Testis (tissue), 3 donors: ENCODE data around the gene HOTAIR. TPM values are rescaled to one million over a fixed set of nuclear protein-coding genes. Genes with fewer than 3 reads are reported as not detected.
A peak's percentile ranks its signal among the peaks of the same experiment; 100 is the strongest.

Source experiments
- DNase-seq: peaks from one replicate; pipeline ENCODE4 v3.0.0-alpha.2; 2019
- H3K27ac ChIP-seq, 2 donors: fragments of 200-600 bp; sonication (generic); one replicate each; pipeline ENCODE4 v1.5.1; 2019
- H3K27me3 ChIP-seq: fragments of 200-600 bp; sonication (generic); one replicate; pipeline ENCODE4 v1.5.1; 2019
- H3K36me3 ChIP-seq: fragments of 200-600 bp; sonication (generic); one replicate; pipeline ENCODE4 v1.5.1; 2017; ENCODE audit warnings: low read depth; ENCODE audit errors: missing control alignments
- H3K4me1 ChIP-seq: fragments of 200-600 bp; sonication (generic); one replicate; pipeline ENCODE4 v1.5.1; 2019
- H3K4me3 ChIP-seq, 2 donors: fragments of 200-600 bp; sonication (generic); one replicate each; pipeline ENCODE4 v1.5.1; 2017 to 2019
- H3K9me3 ChIP-seq: fragments of 200-600 bp; sonication (generic); one replicate; pipeline ENCODE4 v1.5.1; 2017
- POLR2A ChIP-seq: fragments of 450-650 bp; IDR thresholded peaks from one replicate; pipeline ENCODE4 v1.6.1; 2017; ENCODE audit warnings: antibody characterized with exemption, mild to moderate bottlenecking, moderate library complexity
- WGBS, 2 donors: methylation state at CpG; one replicate each; pipeline ENCODE4 v1.1.5; 2018; 5-methylcytosine and 5-hydroxymethylcytosine counted together
- intact Hi-C: fragments of 100-400 bp; cut with DNase I; formaldehyde crosslinking; loops from one replicate; pipeline ENCODE4 v1.15.1; 2023; ENCODE audit warnings: low total_unique reads
- polyA plus RNA-seq: library from polyadenylated mRNA; stranded (reverse); fragments of 350-450 nt; fragmentation: Illumina TruSeq; extraction: RNeasy Lipid Tissue Mini Kit (QIAGEN cat#74804); gene quantifications from one replicate; pipeline ENCODE4 v1.2.3, GENCODE V29; 2014; ENCODE audit warnings: low read depth, low replicate concordance; ENCODE audit not compliant: insufficient read depth
- total RNA-seq, 2 donors: library from RNA; depleted of rRNA; stranded (reverse); fragments of >200 nt; gene quantifications; one replicate each; pipeline ENCODE4 v1.2.3, GENCODE V29; 2016
- TF ChIP-seq, protein P1 (sequence below), 3 experiments: fragments of 450-650 bp in 2 of 3; fragments of 200-600 bp in 1 of 3; sonication (generic) in 1 of 3; IDR thresholded peaks; one replicate each; pipeline ENCODE4 v1.5.1; 2016 to 2019; ENCODE audit warnings: antibody characterized with exemption in 3 of 3, mild to moderate bottlenecking in 2 of 3, moderate library complexity in 1 of 3

The HOTAIR gene
- total and polyA plus RNA-seq, 3 donors from 2014 or later, result 3.1 to 8.6 (median 3.4) TPM

- Histone ChIP-seq H3K4me3 (no peak overlapping the region), H3K9me3 (no peaks in the 10 kb centered on the region), H3K36me3 (no peaks in the 10 kb centered on the region), H3K4me1 (peaks cover 19% of the 10 kb centered on the region), H3K27me3 (no peaks in the 10 kb centered on the region), H3K27ac (no peak overlapping the region)
- WGBS, 2 donors, result 38 to 49% methylated on average over 5 of the region's 5 CpGs
- no peak for TF ChIP-seq POLR2A
- TF ChIP-seq, protein P1, sequence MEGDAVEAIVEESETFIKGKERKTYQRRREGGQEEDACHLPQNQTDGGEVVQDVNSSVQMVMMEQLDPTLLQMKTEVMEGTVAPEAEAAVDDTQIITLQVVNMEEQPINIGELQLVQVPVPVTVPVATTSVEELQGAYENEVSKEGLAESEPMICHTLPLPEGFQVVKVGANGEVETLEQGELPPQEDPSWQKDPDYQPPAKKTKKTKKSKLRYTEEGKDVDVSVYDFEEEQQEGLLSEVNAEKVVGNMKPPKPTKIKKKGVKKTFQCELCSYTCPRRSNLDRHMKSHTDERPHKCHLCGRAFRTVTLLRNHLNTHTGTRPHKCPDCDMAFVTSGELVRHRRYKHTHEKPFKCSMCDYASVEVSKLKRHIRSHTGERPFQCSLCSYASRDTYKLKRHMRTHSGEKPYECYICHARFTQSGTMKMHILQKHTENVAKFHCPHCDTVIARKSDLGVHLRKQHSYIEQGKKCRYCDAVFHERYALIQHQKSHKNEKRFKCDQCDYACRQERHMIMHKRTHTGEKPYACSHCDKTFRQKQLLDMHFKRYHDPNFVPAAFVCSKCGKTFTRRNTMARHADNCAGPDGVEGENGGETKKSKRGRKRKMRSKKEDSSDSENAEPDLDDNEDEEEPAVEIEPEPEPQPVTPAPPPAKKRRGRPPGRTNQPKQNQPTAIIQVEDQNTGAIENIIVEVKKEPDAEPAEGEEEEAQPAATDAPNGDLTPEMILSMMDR (IDR thresholded peaks at IDR 0.05), result no peak
- intact Hi-C loops, result loop anchor here (5.0 to 10.0 kb wide), 2 partner anchors 214 kb away; no protein-coding TSS in a partner anchor
- no peak for DNase-seq
Observed at GRCh38 chr12:53988541-53989226, 13.9 kb upstream of the HOTAIR start.

GRCh38 chr12:53987787-53988230 lies 13.1 kb upstream of the HOTAIR start:
- WGBS, 2 donors, result 52 to 56% methylated on average over 4 of the region's 4 CpGs
- TF ChIP-seq, protein P1 (IDR thresholded peaks at IDR 0.05), result no peak
- intact Hi-C loops, result loop anchor here (5.0 to 10.0 kb wide), 2 partner anchors 213 to 214 kb away; no protein-coding TSS in a partner anchor
- no peak overlapping the region for H3K27ac ChIP-seq
- H3K27me3 ChIP-seq, result no peaks in the 10 kb centered on the region
- H3K36me3 ChIP-seq, result no peaks in the 10 kb centered on the region
- H3K4me1 ChIP-seq, result peaks cover 19% of the 10 kb centered on the region
- no peak overlapping the region for H3K4me3 ChIP-seq
- no peak for DNase-seq
- no peaks in the 10 kb centered on the region for H3K9me3 ChIP-seq

DNA sequence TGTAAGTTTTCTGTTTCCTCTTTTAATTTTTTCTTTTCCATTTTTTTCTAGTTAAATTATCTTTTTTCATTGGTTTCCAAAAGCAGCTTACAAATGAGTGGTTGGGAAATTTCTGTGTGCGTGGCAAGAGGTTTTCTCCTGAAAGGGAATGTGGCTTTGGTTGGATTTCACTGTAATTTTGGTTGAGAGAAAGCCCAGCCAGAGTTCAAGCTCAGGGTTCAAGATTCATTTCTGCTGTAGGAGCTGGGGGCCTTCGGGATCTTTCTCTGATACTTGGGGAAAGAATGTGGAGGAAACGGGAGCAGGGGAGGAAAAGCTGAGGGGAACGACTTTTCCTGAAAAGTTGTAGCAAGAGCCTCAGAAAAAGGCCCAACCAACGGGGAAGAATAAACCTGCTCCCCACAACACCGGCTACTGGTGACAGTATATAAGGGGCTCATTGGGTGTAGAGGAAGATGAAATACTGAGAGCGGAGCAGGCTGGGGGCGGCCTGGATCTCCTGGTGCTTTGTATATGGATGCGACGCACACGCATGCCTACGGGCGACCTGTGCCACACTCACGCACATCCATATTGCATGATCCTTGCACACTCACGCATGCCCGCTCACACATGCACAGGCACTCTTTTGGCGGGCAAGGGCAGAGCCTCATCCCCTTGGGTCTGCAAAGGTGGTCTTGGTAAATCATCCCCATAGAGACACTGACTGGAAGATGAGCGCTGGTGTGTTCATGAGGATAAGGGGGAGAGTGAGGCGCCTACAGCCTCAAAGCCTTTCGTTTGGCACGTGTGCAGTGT lies 12.1 kb upstream of the HOTAIR start:
- Histone ChIP-seq H3K27me3 (no peaks in the 10 kb centered on the region), H3K9me3 (no peaks in the 10 kb centered on the region), H3K4me3 (no peak overlapping the region), H3K4me1 (peaks cover 19% of the 10 kb centered on the region), H3K27ac (no peak overlapping the region), H3K36me3 (no peaks in the 10 kb centered on the region)
- TF ChIP-seq, protein P1 (IDR thresholded peaks at IDR 0.05), result no peak
- TF ChIP-seq POLR2A, result no peak
- WGBS, 2 donors, result 54 to 69% methylated on average over 21 of the region's 21 CpGs
- DNase-seq, result no peak
- intact Hi-C loops, result loop anchor here (5.0 to 10.0 kb wide), 2 partner anchors 212 to 215 kb away; no protein-coding TSS in a partner anchor

GRCh38 chr12:53985994-53986685 lies 11.4 kb upstream of the HOTAIR start:
- no peaks in the 10 kb centered on the region for H3K27me3 ChIP-seq
- intact Hi-C loops, result loop anchor here (5.0 to 10.0 kb wide), 2 partner anchors 211 to 216 kb away; no protein-coding TSS in a partner anchor
- H3K36me3 ChIP-seq, result no peaks in the 10 kb centered on the region
- WGBS, 2 donors, result 15 to 29% methylated on average over 15 to 50 of the region's 50 CpGs
- TF ChIP-seq POLR2A, result no peak
- TF ChIP-seq, protein P1 (IDR thresholded peaks at IDR 0.05), result peak in 1 of 3 experiments; percentile 7
- H3K4me3 ChIP-seq, result peak overlapping the region in 1 of 2 donors; percentile 61
- H3K4me1 ChIP-seq, result peaks cover 19% of the 10 kb centered on the region
- no peak overlapping the region for H3K27ac ChIP-seq
- H3K9me3 ChIP-seq, result no peaks in the 10 kb centered on the region
- DNase-seq, result no peak
